Transverse colon (tissue), 4 donors: ENCODE results near the gene SRSF11. TPM values are rescaled to one million over a fixed set of nuclear protein-coding genes. Genes with fewer than 3 reads are reported as not detected.
"Not testable (repeated sequence)": the region's sequence is repeated elsewhere in the genome, so short reads cannot be mapped to it uniquely, and the experiment has no call there.

Source experiments
- DNase-seq: peaks from one replicate; pipeline ENCODE4 v3.0.0-alpha.2; 2019
- H3K27ac ChIP-seq, 4 donors: fragments of 200-600 bp; sonication (generic); 2 replicates each; pipeline ENCODE4 v1.5.1; 2016 to 2018; ENCODE audit warnings: inconsistent platforms in 4 of 4
- H3K27me3 ChIP-seq: fragments of 200-600 bp; sonication (generic); 2 replicates; pipeline ENCODE4 v1.5.1; 2017; ENCODE audit warnings: inconsistent platforms
- H3K36me3 ChIP-seq, 4 donors: fragments of 200-600 bp; sonication (generic); 2 replicates each; pipeline ENCODE4 v1.5.1; 2017 to 2019; ENCODE audit warnings: inconsistent platforms in 4 of 4
- H3K4me1 ChIP-seq, 4 donors: fragments of 200-600 bp; sonication (generic); 2 replicates each; pipeline ENCODE4 v1.5.1; 2017 to 2020; ENCODE audit warnings: inconsistent platforms in 4 of 4
- H3K4me3 ChIP-seq, 4 donors: fragments of 200-600 bp; sonication (generic); 1 replicate in 1 of 4; 2 replicates in 3 of 4; pipeline versions ENCODE4 v1.5.1 to v1.6.1; 2017 to 2019; ENCODE audit warnings: inconsistent platforms in 4 of 4
- H3K9me3 ChIP-seq, 2 donors: fragments of 200-600 bp; sonication (generic); 2 replicates each; pipeline ENCODE4 v1.5.1; 2017 to 2019; ENCODE audit warnings: inconsistent platforms in 2 of 2
- EP300 ChIP-seq: sonication (generic); formaldehyde crosslinking; IDR thresholded peaks from one replicate; pipeline ENCODE4 v1.6.1; 2017; ENCODE audit warnings: antibody characterized with exemption, low read depth
- POLR2A ChIP-seq: fragments of 450-650 bp; IDR thresholded peaks from one replicate; pipeline ENCODE4 v1.6.1; 2016; ENCODE audit warnings: antibody characterized with exemption, mild to moderate bottlenecking, moderate library complexity
- POLR2AphosphoS5 ChIP-seq, 3 donors: sonication (generic); formaldehyde crosslinking; IDR thresholded peaks; one replicate each; pipeline ENCODE4 v1.6.1; 2016; ENCODE audit warnings: antibody characterized with exemption in 3 of 3
- WGBS, 2 donors: methylation state at CpG; one replicate each; pipeline ENCODE4 v1.1.5; 2018; ENCODE audit warnings: low coverage in 1 of 2; 5-methylcytosine and 5-hydroxymethylcytosine counted together
- in situ Hi-C, 4 donors: fragments of 200-750 bp; cut with MboI; loops; one replicate each; pipeline versions ENCODE4 v1.15.0 to v1.15.1; 2017; ENCODE audit warnings: low sequenced_read_pairs in 3 of 4, low pct_ligation_motif_present in 1 of 4, low pct_unique_long_range_greater_than_20kb in 1 of 4
- intact Hi-C: fragments of 100-400 bp; cut with DNase I; formaldehyde crosslinking; loops from one replicate; pipeline ENCODE4 v1.15.1; 2023; ENCODE audit warnings: low total_unique reads
- total RNA-seq, 4 donors: library from RNA; depleted of rRNA; stranded (reverse); fragments of >200 nt; gene quantifications; one replicate each; pipeline ENCODE4 v1.1.0, GENCODE V29; 2016
- TF ChIP-seq, protein P1 (sequence below), 5 experiments: fragments of 200-600 bp in 3 of 5; fragments of 450-650 bp in 2 of 5; sonication (generic) in 3 of 5; IDR thresholded peaks; 1 replicate in 2 of 5; 2 replicates in 3 of 5; pipeline ENCODE4 v1.5.1; 2016 to 2017; ENCODE audit warnings: antibody characterized with exemption in 5 of 5, inconsistent platforms in 3 of 5, mild to moderate bottlenecking in 2 of 5, moderate library complexity in 1 of 5

Gene SRSF11, protein sequence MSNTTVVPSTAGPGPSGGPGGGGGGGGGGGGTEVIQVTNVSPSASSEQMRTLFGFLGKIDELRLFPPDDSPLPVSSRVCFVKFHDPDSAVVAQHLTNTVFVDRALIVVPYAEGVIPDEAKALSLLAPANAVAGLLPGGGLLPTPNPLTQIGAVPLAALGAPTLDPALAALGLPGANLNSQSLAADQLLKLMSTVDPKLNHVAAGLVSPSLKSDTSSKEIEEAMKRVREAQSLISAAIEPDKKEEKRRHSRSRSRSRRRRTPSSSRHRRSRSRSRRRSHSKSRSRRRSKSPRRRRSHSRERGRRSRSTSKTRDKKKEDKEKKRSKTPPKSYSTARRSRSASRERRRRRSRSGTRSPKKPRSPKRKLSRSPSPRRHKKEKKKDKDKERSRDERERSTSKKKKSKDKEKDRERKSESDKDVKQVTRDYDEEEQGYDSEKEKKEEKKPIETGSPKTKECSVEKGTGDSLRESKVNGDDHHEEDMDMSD
- total RNA-seq, result 100 to 1,000 TPM; 103 to 573 (median 189) TPM

DNA sequence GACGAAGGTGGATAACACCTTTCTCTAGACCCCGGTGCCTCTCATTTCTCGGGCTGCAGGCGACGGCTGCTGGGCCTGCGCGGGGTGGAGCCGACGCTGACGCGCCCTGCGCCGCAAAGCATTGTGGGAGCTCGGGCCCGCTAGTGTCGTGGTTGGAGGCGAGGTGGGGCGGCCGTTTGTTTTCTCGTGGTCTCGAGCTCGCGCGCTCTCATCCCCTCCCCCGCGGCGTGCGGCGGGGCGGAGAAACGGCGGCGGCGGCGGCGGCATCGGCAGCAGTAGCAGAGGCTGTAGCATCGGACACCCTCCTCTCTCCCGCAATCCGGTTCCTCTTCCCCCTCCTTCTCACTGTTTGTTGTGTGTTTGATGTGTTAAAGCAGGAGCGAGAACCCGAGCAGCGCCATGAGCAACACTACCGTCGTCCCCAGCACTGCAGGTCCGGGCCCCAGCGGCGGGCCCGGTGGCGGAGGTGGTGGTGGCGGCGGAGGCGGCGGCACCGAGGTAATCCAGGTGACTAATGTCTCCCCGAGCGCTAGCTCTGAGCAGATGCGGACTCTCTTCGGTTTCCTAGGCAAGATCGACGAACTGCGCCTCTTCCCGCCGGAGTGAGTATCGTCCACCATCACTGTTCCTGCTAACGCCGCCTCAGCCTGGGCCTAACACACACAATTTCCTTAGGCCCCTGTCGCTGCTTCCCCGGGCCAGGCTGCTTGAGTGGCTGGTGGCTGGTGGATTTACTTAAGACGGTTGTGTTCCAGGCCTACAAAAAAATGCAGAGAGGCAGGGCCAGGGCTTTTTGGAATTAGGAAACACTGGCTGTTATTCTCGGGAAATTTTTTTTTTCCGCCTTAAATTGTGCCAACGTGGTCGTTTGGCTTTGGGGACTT is at the start of gene SRSF11:
Gene SRSF11, plus strand, starts transcription at position 143 of the 884 bp plus-strand sequence. Its CDS starts 257 bp downstream, at position 400.
- no peaks in the 10 kb centered on the region for H3K27me3 ChIP-seq
- no peaks in the 10 kb centered on the region for H3K36me3 ChIP-seq
- in situ Hi-C loops, result no loop called here
- peak within 1 kb of the TSS; percentile 94 to 99 (median 98) for H3K27ac ChIP-seq
- intact Hi-C loops, result loop anchor here (10.0 kb wide), 1 partner anchor 843 kb away; no protein-coding TSS in a partner anchor
- H3K4me1 ChIP-seq, result peaks cover 14 to 39% (median 28%) of the 10 kb centered on the region in 4 donors
- no peaks in the 10 kb centered on the region for H3K9me3 ChIP-seq
- TF ChIP-seq EP300 (no peak), POLR2A (peak; percentile 85), POLR2AphosphoS5 (IDR thresholded peaks at IDR 0.05) (peak; percentile 87 to 89 (median 88))
- TF ChIP-seq, protein P1, sequence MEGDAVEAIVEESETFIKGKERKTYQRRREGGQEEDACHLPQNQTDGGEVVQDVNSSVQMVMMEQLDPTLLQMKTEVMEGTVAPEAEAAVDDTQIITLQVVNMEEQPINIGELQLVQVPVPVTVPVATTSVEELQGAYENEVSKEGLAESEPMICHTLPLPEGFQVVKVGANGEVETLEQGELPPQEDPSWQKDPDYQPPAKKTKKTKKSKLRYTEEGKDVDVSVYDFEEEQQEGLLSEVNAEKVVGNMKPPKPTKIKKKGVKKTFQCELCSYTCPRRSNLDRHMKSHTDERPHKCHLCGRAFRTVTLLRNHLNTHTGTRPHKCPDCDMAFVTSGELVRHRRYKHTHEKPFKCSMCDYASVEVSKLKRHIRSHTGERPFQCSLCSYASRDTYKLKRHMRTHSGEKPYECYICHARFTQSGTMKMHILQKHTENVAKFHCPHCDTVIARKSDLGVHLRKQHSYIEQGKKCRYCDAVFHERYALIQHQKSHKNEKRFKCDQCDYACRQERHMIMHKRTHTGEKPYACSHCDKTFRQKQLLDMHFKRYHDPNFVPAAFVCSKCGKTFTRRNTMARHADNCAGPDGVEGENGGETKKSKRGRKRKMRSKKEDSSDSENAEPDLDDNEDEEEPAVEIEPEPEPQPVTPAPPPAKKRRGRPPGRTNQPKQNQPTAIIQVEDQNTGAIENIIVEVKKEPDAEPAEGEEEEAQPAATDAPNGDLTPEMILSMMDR (IDR thresholded peaks at IDR 0.05), result peak in 3 of 5 experiments; percentile 26 to 53 (median 30)
- peak within 1 kb of the TSS; percentile 52 to 78 (median 74) for H3K4me3 ChIP-seq
- DNase-seq, result peak; percentile 98
- 0% methylated on average over 15 to 70 of the region's 74 CpGs for WGBS, 2 donors

DNA sequence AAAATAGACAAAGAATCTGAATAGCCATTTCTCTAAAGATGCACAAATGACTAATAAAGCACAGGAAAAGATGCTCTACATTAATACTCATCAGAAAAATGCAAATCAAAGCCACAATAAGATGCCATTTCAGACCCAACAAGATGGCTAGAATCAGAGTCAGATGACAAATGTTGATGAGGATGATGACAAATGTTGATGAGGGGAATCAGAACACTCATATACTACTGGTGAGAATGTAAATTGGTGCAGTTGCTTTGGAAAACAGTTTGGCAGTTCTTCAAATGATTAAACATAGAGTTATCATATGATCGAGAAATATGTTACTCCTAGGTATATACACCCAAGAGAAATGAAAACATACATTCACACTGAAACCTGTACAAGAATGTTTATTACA is 49.7 kb upstream of the SRSF11 start:
- no peak for DNase-seq
- no peaks in the 10 kb centered on the region for H3K4me1 ChIP-seq
- in situ Hi-C loops, result no loop called here
- H3K4me3 ChIP-seq, result no peak overlapping the region
- H3K27me3 ChIP-seq, result no peaks in the 10 kb centered on the region
- TF ChIP-seq EP300 (no peak), POLR2AphosphoS5 (IDR thresholded peaks at IDR 0.05) (no peak), POLR2A (no peak)
- TF ChIP-seq, protein P1 (IDR thresholded peaks at IDR 0.05), result no peak
- no peak overlapping the region for H3K27ac ChIP-seq
- peaks cover 0 to 3% (median 0%) of the 10 kb centered on the region in 4 donors for H3K36me3 ChIP-seq
- intact Hi-C loops, result no loop called here
- no peaks in the 10 kb centered on the region for H3K9me3 ChIP-seq
- WGBS, 2 donors, result 89 to 91% methylated on average over 1 of the region's 1 CpG

DNA sequence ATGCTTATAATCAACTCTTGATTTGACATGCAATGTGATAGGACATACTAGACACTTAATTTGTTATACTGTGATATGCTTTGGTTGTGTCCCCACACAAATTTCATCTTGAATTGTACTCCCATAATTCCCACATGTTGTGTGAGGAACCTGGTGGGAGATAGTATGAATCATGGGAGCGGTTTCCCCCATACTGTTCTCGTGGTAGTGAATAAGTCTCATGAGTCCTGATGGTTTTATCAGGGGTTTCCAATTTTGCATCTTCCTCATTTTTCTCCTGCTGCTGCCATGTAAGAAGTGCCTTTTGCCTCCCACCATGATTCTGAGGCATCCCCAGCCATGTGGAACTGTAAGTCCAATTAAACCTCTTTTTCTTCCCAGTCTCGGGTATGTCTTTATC is 36.0 kb upstream of the SRSF11 start:
- H3K27me3 ChIP-seq, H3K36me3 ChIP-seq, intact Hi-C loops, DNase-seq, H3K4me1 ChIP-seq, in situ Hi-C loops, H3K4me3 ChIP-seq, H3K27ac ChIP-seq, H3K9me3 ChIP-seq: not testable (repeated sequence)
- WGBS, 2 donors, result 88 to 93% methylated on average over 3 of the region's 3 CpGs

DNA sequence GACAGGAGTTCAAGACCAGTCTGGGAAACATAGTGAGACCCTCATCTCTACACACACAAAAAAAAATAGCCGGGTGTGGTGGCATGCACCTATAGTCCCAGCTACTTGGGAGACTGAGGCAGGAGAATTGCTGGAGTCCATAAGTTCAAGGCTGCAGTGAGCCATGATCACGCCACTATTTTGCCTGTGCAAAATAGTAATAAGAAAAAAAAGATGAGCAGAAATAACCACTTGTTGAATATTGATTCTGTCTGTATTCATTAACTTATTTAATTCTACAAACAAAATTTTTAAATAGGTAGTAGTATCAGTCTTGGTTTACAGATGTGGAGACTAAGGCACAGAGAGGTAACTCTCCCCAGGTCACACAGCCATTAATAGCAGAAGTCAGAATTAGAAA is 32.7 kb upstream of the SRSF11 start:
- H3K4me1 ChIP-seq, result no peaks in the 10 kb centered on the region
- peaks cover 0 to 6% (median 0%) of the 10 kb centered on the region in 4 donors for H3K36me3 ChIP-seq
- H3K4me3 ChIP-seq, result no peak overlapping the region
- 80 to 98% methylated on average over 1 to 2 of the region's 2 CpGs for WGBS, 2 donors
- no peaks in the 10 kb centered on the region for H3K9me3 ChIP-seq
- in situ Hi-C loops, result no loop called here
- intact Hi-C loops, result no loop called here
- TF ChIP-seq, protein P1 (IDR thresholded peaks at IDR 0.05), result no peak
- TF ChIP-seq POLR2A, result no peak
- no peak for TF ChIP-seq POLR2AphosphoS5 (IDR thresholded peaks at IDR 0.05)
- TF ChIP-seq EP300, result no peak
- no peak overlapping the region for H3K27ac ChIP-seq
- H3K27me3 ChIP-seq, result no peaks in the 10 kb centered on the region
- no peak for DNase-seq
